ENCODE measurements around the gene PLCB1. TPM values are rescaled to one million over a fixed set of nuclear protein-coding genes. Genes with fewer than 3 reads are reported as not detected.
"Not testable (repeated sequence)": the region's sequence is repeated elsewhere in the genome, so short reads cannot be mapped to it uniquely, and the experiment has no call there.

PLCB1 gene
- total and polyA plus RNA-seq, 7 donors, result 1.5 to 10.7 (median 4.2) TPM

DNA sequence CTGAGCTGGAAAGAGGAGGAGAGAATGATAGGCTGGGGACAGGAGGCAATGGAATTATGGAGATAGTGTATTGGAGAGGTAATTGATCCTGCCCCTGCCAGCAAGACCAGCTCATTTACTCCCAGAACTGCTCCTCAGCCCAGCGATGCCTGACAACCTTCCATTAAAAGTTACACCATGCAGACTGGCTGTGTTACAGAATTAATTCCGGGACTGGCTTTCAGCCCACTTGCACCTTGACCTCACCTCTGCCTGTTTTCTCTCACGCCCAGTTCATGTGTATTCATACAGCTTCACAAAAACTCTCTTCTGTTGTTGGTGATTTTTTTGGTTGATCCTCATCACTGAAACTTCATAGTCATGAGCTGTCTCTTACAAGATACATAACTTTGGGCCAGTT is 207.3 kb downstream of the PLCB1 start:
- DNase-seq (no peak), ATAC-seq (no peak)
- Histone ChIP-seq H3K27me3 (ENCODE audit: insufficient read depth in 3 of 3, low read length in 2 of 3) (no peaks in the 10 kb centered on the region), H3K9me3 (no peaks in the 10 kb centered on the region), H3K36me3 (ENCODE audit: insufficient read depth in 1 of 2, low read depth in 1 of 2) (no peaks in the 10 kb centered on the region), H3K27ac (no peak overlapping the region), H3K4me3 (no peak overlapping the region), H3K4me1 (peaks cover 6% of the 10 kb centered on the region)
- intact Hi-C loops (cut with DNase I), result no loop called here
- TF ChIP-seq, protein P1, sequence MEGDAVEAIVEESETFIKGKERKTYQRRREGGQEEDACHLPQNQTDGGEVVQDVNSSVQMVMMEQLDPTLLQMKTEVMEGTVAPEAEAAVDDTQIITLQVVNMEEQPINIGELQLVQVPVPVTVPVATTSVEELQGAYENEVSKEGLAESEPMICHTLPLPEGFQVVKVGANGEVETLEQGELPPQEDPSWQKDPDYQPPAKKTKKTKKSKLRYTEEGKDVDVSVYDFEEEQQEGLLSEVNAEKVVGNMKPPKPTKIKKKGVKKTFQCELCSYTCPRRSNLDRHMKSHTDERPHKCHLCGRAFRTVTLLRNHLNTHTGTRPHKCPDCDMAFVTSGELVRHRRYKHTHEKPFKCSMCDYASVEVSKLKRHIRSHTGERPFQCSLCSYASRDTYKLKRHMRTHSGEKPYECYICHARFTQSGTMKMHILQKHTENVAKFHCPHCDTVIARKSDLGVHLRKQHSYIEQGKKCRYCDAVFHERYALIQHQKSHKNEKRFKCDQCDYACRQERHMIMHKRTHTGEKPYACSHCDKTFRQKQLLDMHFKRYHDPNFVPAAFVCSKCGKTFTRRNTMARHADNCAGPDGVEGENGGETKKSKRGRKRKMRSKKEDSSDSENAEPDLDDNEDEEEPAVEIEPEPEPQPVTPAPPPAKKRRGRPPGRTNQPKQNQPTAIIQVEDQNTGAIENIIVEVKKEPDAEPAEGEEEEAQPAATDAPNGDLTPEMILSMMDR (IDR thresholded peaks at IDR 0.05), result no peak
- 89 to 94% (median 92%) methylated on average over 3 of the region's 3 CpGs for WGBS, 3 donors

DNA sequence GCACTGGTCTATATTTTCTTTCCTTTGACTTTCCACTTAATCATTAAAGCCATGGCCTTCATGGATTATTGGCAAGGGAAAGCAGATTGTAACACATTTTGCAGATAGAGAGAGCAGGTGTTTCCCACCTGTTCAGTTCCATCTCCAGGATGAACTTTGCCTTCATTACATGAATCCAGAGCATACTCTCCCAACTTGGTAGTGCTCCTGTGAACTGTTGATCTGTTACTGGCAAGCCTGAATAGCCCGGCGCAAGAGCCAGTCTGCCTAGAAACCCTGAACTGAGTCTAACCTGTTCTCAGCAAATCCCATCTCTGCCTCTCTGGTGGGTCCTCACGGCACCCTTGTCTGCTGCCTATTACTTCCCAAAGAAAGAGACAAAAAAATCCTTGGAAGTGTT is 210.3 kb downstream of the PLCB1 start:
- WGBS, 3 donors, result 55 to 75% (median 60%) methylated on average over 3 of the region's 3 CpGs
- intact Hi-C loops (cut with DNase I), result no loop called here
- H3K27ac ChIP-seq, result no peak overlapping the region

DNA sequence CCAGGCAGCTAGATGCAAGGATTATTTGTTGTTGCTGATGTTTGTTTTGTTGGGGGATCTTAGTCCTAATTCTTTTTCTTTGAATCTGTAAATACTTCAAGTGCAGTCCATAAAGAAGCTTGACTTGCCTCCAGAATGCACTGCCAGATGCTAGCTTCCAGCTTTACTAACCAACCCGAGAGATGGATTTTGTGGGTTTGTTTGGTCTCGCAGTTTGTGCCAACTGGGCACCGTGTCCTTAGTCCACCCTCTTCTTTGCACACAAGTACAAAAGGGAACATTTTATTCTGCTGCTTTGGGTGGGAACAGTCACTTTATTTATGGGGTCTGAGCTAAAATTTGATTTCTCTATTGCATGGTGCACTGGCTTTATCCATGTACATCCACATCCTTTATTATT is 212.0 kb downstream of the PLCB1 start:
- Histone ChIP-seq H3K4me1 (peaks cover 26% of the 10 kb centered on the region), H3K27ac (no peak overlapping the region), H3K4me3 (no peak overlapping the region), H3K27me3 (ENCODE audit: insufficient read depth in 3 of 3, low read length in 2 of 3) (no peaks in the 10 kb centered on the region), H3K36me3 (ENCODE audit: insufficient read depth in 1 of 2, low read depth in 1 of 2) (no peaks in the 10 kb centered on the region), H3K9me3 (no peaks in the 10 kb centered on the region)
- TF ChIP-seq, protein P1 (IDR thresholded peaks at IDR 0.05), result no peak
- ATAC-seq (no peak), DNase-seq (no peak)
- WGBS, 3 donors, result 40 to 54% (median 42%) methylated on average over 3 of the region's 3 CpGs
- intact Hi-C loops (cut with DNase I), result no loop called here

More for the DNA sequence above, 210.3 kb downstream of the PLCB1 start:
- H3K4me1 ChIP-seq, result peaks cover 20% of the 10 kb centered on the region
- no peaks in the 10 kb centered on the region for H3K9me3 ChIP-seq
- DNase-seq (no peak), ATAC-seq (no peak)
- no peak overlapping the region for H3K4me3 ChIP-seq
- TF ChIP-seq, protein P1 (IDR thresholded peaks at IDR 0.05), result no peak
- H3K36me3 ChIP-seq (ENCODE audit: insufficient read depth in 1 of 2, low read depth in 1 of 2), result no peaks in the 10 kb centered on the region
- no peaks in the 10 kb centered on the region for H3K27me3 ChIP-seq (ENCODE audit: insufficient read depth in 3 of 3, low read length in 2 of 3)

DNA sequence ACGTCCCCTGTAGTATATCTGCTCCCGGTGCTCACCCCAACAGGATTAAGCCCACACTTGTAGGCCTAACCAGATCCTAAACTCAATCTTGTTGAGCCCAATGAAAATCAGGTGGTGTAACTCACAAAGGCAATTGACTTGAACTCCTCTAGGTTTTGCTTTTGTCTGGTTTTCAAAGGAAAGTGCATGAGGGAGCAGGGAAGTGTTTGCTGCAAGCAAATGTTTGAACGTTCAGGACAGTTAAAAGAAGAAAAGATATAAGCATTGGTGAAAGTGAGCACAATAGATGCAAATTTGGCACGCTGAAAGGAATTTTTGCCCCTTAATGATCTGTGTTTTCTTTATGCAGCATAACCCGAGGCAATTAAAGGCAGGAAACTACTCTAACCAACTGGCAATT is 212.6 kb downstream of the PLCB1 start:
- no peak overlapping the region for H3K27ac ChIP-seq
- TF ChIP-seq, protein P1 (IDR thresholded peaks at IDR 0.05), result no peak
- H3K4me1 ChIP-seq, result peaks cover 26% of the 10 kb centered on the region
- no peak overlapping the region for H3K4me3 ChIP-seq
- no peak for DNase-seq
- WGBS, 3 donors, result 69 to 80% (median 78%) methylated on average over 5 of the region's 5 CpGs
- intact Hi-C loops (cut with DNase I), result no loop called here
- no peaks in the 10 kb centered on the region for H3K27me3 ChIP-seq (ENCODE audit: insufficient read depth in 3 of 3, low read length in 2 of 3)
- H3K9me3 ChIP-seq, result no peaks in the 10 kb centered on the region
- ATAC-seq, result no peak
- no peaks in the 10 kb centered on the region for H3K36me3 ChIP-seq (ENCODE audit: insufficient read depth in 1 of 2, low read depth in 1 of 2)

DNA sequence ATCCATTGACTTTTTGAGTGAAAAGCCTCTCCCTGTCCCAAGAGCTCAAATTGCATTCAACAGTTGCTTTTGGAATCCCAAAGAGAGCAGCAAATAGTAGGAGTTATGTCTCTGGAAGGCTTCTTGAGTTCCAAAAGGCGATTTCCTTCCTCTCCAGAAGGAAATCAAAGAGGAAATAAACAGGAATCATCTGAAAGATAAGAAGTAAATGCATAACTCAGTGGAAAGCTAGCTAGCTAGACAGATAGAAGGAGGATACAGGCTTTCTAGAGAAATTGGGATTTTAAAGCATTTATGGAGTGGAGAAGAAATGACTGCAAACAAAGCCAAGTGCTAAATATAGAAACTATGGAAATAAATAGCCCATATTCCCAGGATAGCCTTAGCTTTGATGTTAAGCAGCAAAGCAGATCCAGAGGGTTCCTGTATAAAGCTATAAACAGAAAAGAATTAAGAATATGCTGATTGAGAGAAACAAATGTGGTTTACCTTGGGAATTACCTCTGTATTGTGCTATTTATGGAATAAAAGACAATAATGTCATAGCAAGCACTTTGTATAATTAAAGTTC is 214.7 kb downstream of the PLCB1 start:
- Histone ChIP-seq H3K36me3 (ENCODE audit: insufficient read depth in 1 of 2, low read depth in 1 of 2) (no peaks in the 10 kb centered on the region), H3K9me3 (no peaks in the 10 kb centered on the region), H3K4me3 (no peak overlapping the region), H3K4me1 (peaks cover 26% of the 10 kb centered on the region), H3K27ac (no peak overlapping the region), H3K27me3 (ENCODE audit: insufficient read depth in 3 of 3, low read length in 2 of 3) (no peaks in the 10 kb centered on the region)
- TF ChIP-seq, protein P1 (IDR thresholded peaks at IDR 0.05), result no peak
- DNase-seq (no peak), ATAC-seq (no peak)
- 17 to 26% (median 23%) methylated on average over 1 of the region's 1 CpG for WGBS, 3 donors
- intact Hi-C loops (cut with DNase I), result no loop called here

DNA sequence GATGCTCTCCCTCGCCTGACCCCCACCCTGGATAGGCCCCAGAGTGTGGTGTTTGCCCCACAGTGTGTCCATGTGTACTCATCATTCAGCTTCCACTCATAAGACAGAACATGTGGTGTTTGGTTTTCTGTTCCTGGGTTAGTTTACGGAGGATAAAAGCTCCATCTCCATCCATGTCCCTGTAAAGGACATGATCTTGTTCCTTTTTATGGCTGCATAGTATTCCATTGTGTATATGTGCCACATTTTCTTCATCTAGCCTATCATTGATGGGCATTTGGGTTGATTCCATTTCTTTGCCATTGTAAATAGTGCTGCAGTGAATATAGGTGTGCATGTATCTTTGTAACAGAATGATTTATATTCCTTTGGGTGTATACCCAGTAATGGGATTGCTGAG is 218.2 kb downstream of the PLCB1 start:
- DNase-seq; H3K4me3 ChIP-seq; H3K9me3 ChIP-seq; ATAC-seq; H3K27ac ChIP-seq; intact Hi-C loops (cut with DNase I); H3K27me3 ChIP-seq (ENCODE audit: insufficient read depth in 3 of 3, low read length in 2 of 3); H3K36me3 ChIP-seq (ENCODE audit: insufficient read depth in 1 of 2, low read depth in 1 of 2): not testable (repeated sequence)
- H3K4me1 ChIP-seq, result peaks cover 20% of the 10 kb centered on the region
- WGBS, 3 donors, result 87 to 98% (median 88%) methylated on average over 2 of the region's 2 CpGs
